HL-60 (cell line): ENCODE results near the gene WDR33.

Source experiments
- DNase-seq, 2 experiments: peaks; one replicate each; pipeline ENCODE4 v3.0.0-alpha.2; 2010 to 2020; ENCODE audit warnings: low read depth in 1 of 2, low spot score in 1 of 2
- H3K27ac ChIP-seq: fragments of 250-450 bp; sonication (Bioruptor Pico); replicated peaks from 2 replicates; pipeline ENCODE4 v1.5.1; 2020; ENCODE audit warnings: mild to moderate bottlenecking, moderate library complexity
- H3K27me3 ChIP-seq: fragments of 250-450 bp; sonication (Bioruptor Pico); 2 replicates; pipeline ENCODE4 v1.5.1; 2021; ENCODE audit warnings: mild to moderate bottlenecking, moderate library complexity; ENCODE audit not compliant: insufficient read depth, poor library complexity, severe bottlenecking
- H3K4me3 ChIP-seq: replicated peaks from 2 replicates; pipeline ENCODE4 v1.5.1; 2011; ENCODE audit warnings: mild to moderate bottlenecking, control low read depth, low read length; ENCODE audit not compliant: insufficient read depth
- CTCF ChIP-seq: IDR thresholded peaks from one replicate; pipeline ENCODE4 v1.5.1; 2011; ENCODE audit warnings: low read length, control low read depth, inconsistent platforms; ENCODE audit not compliant: insufficient read depth
- GABPA ChIP-seq: IDR thresholded peaks from 2 replicates; pipeline ENCODE4 v1.6.1; 2012; ENCODE audit warnings: low read depth
- POLR2AphosphoS5 ChIP-seq: IDR thresholded peaks from 2 replicates; pipeline ENCODE4 v1.6.1; 2012; ENCODE audit warnings: low read depth
- REST ChIP-seq: IDR thresholded peaks from 2 replicates; pipeline ENCODE4 v1.6.1; 2012; ENCODE audit warnings: low read depth; ENCODE audit not compliant: insufficient replicate concordance
- SPI1 ChIP-seq: IDR thresholded peaks from 2 replicates; pipeline ENCODE4 v1.6.1; 2012; ENCODE audit warnings: low read depth, mild to moderate bottlenecking, borderline replicate concordance

WDR33 gene

GRCh38 chr2:127709336-127709735 is 101.6 kb downstream of the WDR33 start:
- H3K27ac ChIP-seq, result no peak overlapping the region
- no peaks in the 10 kb centered on the region for H3K27me3 ChIP-seq
- no peak for DNase-seq
- TF ChIP-seq CTCF, result no peak
- no peak for TF ChIP-seq REST
- TF ChIP-seq GABPA, result no peak
- TF ChIP-seq POLR2AphosphoS5, result no peak
- TF ChIP-seq SPI1, result no peak
- H3K4me3 ChIP-seq, result no peak overlapping the region

- TF ChIP-seq GABPA (no peak), SPI1 (no peak), REST (no peak), CTCF (no peak)
- no peak overlapping the region for H3K4me3 ChIP-seq
- no peak for DNase-seq
- no peak overlapping the region for H3K27ac ChIP-seq
- no peaks in the 10 kb centered on the region for H3K27me3 ChIP-seq
Measured at GRCh38 chr2:127707890-127708648, 102.9 kb downstream of the WDR33 start.

GRCh38 chr2:127706215-127706990 is 104.6 kb downstream of the WDR33 start:
- H3K27me3 ChIP-seq, result no peaks in the 10 kb centered on the region
- H3K27ac ChIP-seq, result no peak overlapping the region
- no peak for DNase-seq
- TF ChIP-seq SPI1, result no peak
- TF ChIP-seq CTCF, result no peak
- no peak for TF ChIP-seq REST
- no peak for TF ChIP-seq POLR2AphosphoS5
- no peak for TF ChIP-seq GABPA
- H3K4me3 ChIP-seq, result no peak overlapping the region
